Measurements from ENCODE around the gene ARHGAP25.

GRCh38 chr2:68737711-68738110, 3.1 kb downstream of the ARHGAP25 start:
- TF ChIP-seq, protein P1, sequence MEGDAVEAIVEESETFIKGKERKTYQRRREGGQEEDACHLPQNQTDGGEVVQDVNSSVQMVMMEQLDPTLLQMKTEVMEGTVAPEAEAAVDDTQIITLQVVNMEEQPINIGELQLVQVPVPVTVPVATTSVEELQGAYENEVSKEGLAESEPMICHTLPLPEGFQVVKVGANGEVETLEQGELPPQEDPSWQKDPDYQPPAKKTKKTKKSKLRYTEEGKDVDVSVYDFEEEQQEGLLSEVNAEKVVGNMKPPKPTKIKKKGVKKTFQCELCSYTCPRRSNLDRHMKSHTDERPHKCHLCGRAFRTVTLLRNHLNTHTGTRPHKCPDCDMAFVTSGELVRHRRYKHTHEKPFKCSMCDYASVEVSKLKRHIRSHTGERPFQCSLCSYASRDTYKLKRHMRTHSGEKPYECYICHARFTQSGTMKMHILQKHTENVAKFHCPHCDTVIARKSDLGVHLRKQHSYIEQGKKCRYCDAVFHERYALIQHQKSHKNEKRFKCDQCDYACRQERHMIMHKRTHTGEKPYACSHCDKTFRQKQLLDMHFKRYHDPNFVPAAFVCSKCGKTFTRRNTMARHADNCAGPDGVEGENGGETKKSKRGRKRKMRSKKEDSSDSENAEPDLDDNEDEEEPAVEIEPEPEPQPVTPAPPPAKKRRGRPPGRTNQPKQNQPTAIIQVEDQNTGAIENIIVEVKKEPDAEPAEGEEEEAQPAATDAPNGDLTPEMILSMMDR (IDR thresholded peaks at IDR 0.05) = no peak
- no peak for TF ChIP-seq POLR2A (IDR thresholded peaks at IDR 0.05)

Data from body of pancreas (tissue), 4 donors.